K562 (cell line): ENCODE measurements around the gene MPZL3.

Source experiments
- CEBPB ChIP-seq: fragments of 450-650 bp; IDR thresholded peaks from 2 replicates; pipeline ENCODE4 v1.6.1; 2016; ENCODE audit warnings: missing genetic modification characterization, missing compliant biosample characterization
- CTCF ChIP-seq, 3 experiments: IDR thresholded peaks in 2 of 3; conservative IDR thresholded peaks in 1 of 3; 2 replicates each; pipeline ENCODE4 v1.5.1; 2011 to 2012; ENCODE audit warnings: low read length in 3 of 3, mild to moderate bottlenecking in 3 of 3, control low read depth in 2 of 3, improper control_type of control experiment in 1 of 3, inconsistent platforms in 1 of 3, low read depth in 1 of 3, mixed read lengths in 1 of 3, moderate library complexity in 1 of 3; ENCODE audit not compliant: insufficient read depth in 2 of 3
- EP300 ChIP-seq: IDR thresholded peaks from 2 replicates; pipeline ENCODE4 v1.6.1; 2012; ENCODE audit warnings: low read length, improper control_type of control experiment
- JUN ChIP-seq, 2 experiments: sonication (generic) in 1 of 2; formaldehyde crosslinking in 1 of 2; IDR thresholded peaks; 2 replicates each; pipeline versions ENCODE4 v1.6.1 to v1.8.0; 2012 to 2022; ENCODE audit warnings: borderline replicate concordance in 2 of 2, mild to moderate bottlenecking in 2 of 2, improper control_type of control experiment in 1 of 2, low read depth in 1 of 2, low read length in 1 of 2, missing genetic modification reagents in 1 of 2
- LARP7 ChIP-seq: fragments of 450-650 bp; IDR thresholded peaks from 2 replicates; pipeline ENCODE4 v1.6.1; 2016
- MAFG ChIP-seq: fragments of 450-650 bp; conservative IDR thresholded peaks from 2 replicates; pipeline ENCODE4 v1.6.1; 2016; ENCODE audit warnings: missing genetic modification characterization, missing compliant biosample characterization
- MXI1 ChIP-seq: IDR thresholded peaks from 2 replicates; pipeline ENCODE4 v1.6.1; 2011; ENCODE audit warnings: low read depth, mild to moderate bottlenecking, improper control_type of control experiment, low read length
- NCOR1 ChIP-seq: fragments of 450-650 bp; IDR thresholded peaks from 2 replicates; pipeline ENCODE4 v1.6.1; 2016; ENCODE audit warnings: mild to moderate bottlenecking, moderate library complexity
- RFX5 ChIP-seq: IDR thresholded peaks from 2 replicates; pipeline ENCODE4 v1.6.1; 2011; ENCODE audit warnings: low read depth, mild to moderate bottlenecking, improper control_type of control experiment, low read length
- SMAD1 ChIP-seq: fragments of 150-350 bp; IDR thresholded peaks from 2 replicates; pipeline ENCODE4 v1.6.1; 2014; ENCODE audit warnings: low read length, low read depth; ENCODE audit not compliant: partially characterized antibody
- ZNF445 ChIP-seq: fragments of 250-450 bp; sonication (Bioruptor Pico); IDR thresholded peaks from 2 replicates; pipeline ENCODE4 v1.4.0; 2020; ENCODE audit warnings: low read depth, mild to moderate bottlenecking, moderate library complexity

GRCh38 chr11:118213201-118213600, 39.0 kb downstream of the MPZL3 start:
- TF ChIP-seq MAFG (tag) (no peak), SMAD1 (no peak), ZNF445 (no peak), RFX5 (no peak), MXI1 (no peak), LARP7 (no peak), CTCF (IDR thresholded peaks at IDR 0.05 in 2 of 3, conservative IDR thresholded peaks at IDR 0.05 in 1 of 3; ENCODE audit: insufficient read depth in 2 of 3, low read depth in 1 of 3, low read length in 3 of 3) (no peak), JUN (IDR thresholded peaks at IDR 0.05; ENCODE audit: borderline replicate concordance, low read depth, low read length) (no peak), JUN (CRISPR knock-in tag; IDR thresholded peaks at IDR 0.05; ENCODE audit: borderline replicate concordance) (no peak), EP300 (no peak), CEBPB (no peak), NCOR1 (no peak)
